ENCODE measurements around the gene KIAA0232.

- no peak for TF ChIP-seq CEBPB (IDR thresholded peaks at IDR 0.05)
- TF ChIP-seq MAX (IDR thresholded peaks at IDR 0.05) = no peak
These were observed 25.7 kb downstream of the KIAA0232 start for GRCh38 chr4:6808259-6808658.
